ENCODE measurements around the gene ADAMTS2.

ADAMTS2 gene

DNA sequence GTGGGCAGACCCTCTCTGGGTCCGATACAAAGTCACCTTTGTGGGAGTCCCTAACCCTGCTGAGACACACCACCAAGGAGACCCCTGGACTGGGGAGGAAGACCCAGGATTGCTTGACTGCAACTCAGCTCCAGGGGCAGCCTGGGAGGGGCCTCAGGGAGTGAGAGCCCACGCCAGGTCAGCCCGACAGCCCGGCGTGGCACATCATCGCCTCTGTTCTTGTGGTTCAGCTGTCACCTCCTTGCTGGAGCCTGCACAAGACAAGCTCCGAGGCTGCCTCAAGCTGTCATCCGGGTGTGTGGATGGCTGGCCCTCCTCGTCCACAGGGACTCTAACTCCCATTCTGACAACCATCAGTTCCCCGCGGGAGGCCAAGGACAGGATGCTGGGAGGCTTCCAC, 151.5 kb downstream of the ADAMTS2 start:
- H3K9ac ChIP-seq (ENCODE audit: low read length), result no peak overlapping the region
- no peak overlapping the region for H2AFZ ChIP-seq (ENCODE audit: low read length)
- H3K36me3 ChIP-seq (ENCODE audit: insufficient read depth, low read length), result no peaks in the 10 kb centered on the region
- TF ChIP-seq, protein P1, sequence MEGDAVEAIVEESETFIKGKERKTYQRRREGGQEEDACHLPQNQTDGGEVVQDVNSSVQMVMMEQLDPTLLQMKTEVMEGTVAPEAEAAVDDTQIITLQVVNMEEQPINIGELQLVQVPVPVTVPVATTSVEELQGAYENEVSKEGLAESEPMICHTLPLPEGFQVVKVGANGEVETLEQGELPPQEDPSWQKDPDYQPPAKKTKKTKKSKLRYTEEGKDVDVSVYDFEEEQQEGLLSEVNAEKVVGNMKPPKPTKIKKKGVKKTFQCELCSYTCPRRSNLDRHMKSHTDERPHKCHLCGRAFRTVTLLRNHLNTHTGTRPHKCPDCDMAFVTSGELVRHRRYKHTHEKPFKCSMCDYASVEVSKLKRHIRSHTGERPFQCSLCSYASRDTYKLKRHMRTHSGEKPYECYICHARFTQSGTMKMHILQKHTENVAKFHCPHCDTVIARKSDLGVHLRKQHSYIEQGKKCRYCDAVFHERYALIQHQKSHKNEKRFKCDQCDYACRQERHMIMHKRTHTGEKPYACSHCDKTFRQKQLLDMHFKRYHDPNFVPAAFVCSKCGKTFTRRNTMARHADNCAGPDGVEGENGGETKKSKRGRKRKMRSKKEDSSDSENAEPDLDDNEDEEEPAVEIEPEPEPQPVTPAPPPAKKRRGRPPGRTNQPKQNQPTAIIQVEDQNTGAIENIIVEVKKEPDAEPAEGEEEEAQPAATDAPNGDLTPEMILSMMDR (IDR thresholded peaks at IDR 0.05; ENCODE audit: low read length), result no peak
- no peak for TF ChIP-seq EZH2 (IDR thresholded peaks at IDR 0.05; ENCODE audit: borderline replicate concordance, low read length)
- H3K9me3 ChIP-seq (ENCODE audit: low read length), result no peaks in the 10 kb centered on the region
- no peaks in the 10 kb centered on the region for H3K9me2 ChIP-seq (ENCODE audit: low read depth, low read length)
- H4K20me1 ChIP-seq (ENCODE audit: insufficient read depth, low read length), result no peaks in the 10 kb centered on the region
- H3K4me2 ChIP-seq (ENCODE audit: low read length), result no peak overlapping the region
- H3K27me3 ChIP-seq (ENCODE audit: insufficient read depth, low read length), result no peaks in the 10 kb centered on the region
- H3K4me1 ChIP-seq (ENCODE audit: insufficient read depth, low read length, severe bottlenecking), result no peaks in the 10 kb centered on the region
- H3K79me2 ChIP-seq (ENCODE audit: insufficient read depth, low read length), result no peaks in the 10 kb centered on the region
- no peaks in the 10 kb centered on the region for H3F3A ChIP-seq (ENCODE audit: insufficient read depth, low read length)
- no peak overlapping the region for H3K4me3 ChIP-seq (ENCODE audit: low read depth, low read length, poor library complexity, severe bottlenecking)
- no peak overlapping the region for H3K27ac ChIP-seq (ENCODE audit: low read depth, low read length, poor library complexity, severe bottlenecking)

DNA sequence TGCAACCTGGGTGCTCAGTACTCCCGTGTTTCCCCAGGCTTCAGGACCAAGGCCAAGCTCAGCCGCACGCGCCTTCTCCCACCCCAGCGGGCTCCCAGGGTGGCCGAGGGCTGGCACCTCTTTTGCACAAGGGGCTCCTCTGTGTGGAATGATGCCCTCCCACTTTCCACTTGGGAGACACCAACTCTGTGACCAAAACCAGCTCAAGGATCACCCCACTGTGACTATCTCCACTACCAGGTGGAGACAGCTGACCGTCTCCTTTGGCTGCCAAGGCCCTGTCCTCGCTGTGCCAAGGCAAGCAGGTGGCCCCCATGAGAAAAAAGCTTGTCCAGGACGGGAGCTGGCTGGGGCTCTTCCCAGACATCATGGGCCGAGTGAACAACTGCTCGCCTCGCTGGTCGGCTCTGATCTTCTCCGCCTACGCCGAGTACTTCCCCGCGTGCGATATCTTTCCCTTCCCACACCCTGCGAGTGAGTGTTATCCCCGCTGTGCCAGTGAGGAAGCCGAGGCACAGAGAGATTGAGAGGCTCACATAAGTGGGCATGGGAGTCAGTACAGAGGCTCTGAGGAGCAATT, 152.3 kb downstream of the ADAMTS2 start:
- no peaks in the 10 kb centered on the region for H3K9me3 ChIP-seq (ENCODE audit: low read length)
- H2AFZ ChIP-seq (ENCODE audit: low read length), result no peak overlapping the region
- H3F3A ChIP-seq (ENCODE audit: insufficient read depth, low read length), result no peaks in the 10 kb centered on the region
- H3K36me3 ChIP-seq (ENCODE audit: insufficient read depth, low read length), result no peaks in the 10 kb centered on the region
- H3K4me3 ChIP-seq (ENCODE audit: low read depth, low read length, poor library complexity, severe bottlenecking), result no peak overlapping the region
- no peaks in the 10 kb centered on the region for H3K27me3 ChIP-seq (ENCODE audit: insufficient read depth, low read length)
- no peak overlapping the region for H3K9ac ChIP-seq (ENCODE audit: low read length)
- H3K4me1 ChIP-seq (ENCODE audit: insufficient read depth, low read length, severe bottlenecking), result no peaks in the 10 kb centered on the region
- no peaks in the 10 kb centered on the region for H3K9me2 ChIP-seq (ENCODE audit: low read depth, low read length)
- H3K4me2 ChIP-seq (ENCODE audit: low read length), result no peak overlapping the region
- no peak overlapping the region for H3K27ac ChIP-seq (ENCODE audit: low read depth, low read length, poor library complexity, severe bottlenecking)
- H4K20me1 ChIP-seq (ENCODE audit: insufficient read depth, low read length), result no peaks in the 10 kb centered on the region
- TF ChIP-seq, protein P1 (IDR thresholded peaks at IDR 0.05; ENCODE audit: low read length), result no peak
- no peak for TF ChIP-seq EZH2 (IDR thresholded peaks at IDR 0.05; ENCODE audit: borderline replicate concordance, low read length)
- H3K79me2 ChIP-seq (ENCODE audit: insufficient read depth, low read length), result no peaks in the 10 kb centered on the region

DNA sequence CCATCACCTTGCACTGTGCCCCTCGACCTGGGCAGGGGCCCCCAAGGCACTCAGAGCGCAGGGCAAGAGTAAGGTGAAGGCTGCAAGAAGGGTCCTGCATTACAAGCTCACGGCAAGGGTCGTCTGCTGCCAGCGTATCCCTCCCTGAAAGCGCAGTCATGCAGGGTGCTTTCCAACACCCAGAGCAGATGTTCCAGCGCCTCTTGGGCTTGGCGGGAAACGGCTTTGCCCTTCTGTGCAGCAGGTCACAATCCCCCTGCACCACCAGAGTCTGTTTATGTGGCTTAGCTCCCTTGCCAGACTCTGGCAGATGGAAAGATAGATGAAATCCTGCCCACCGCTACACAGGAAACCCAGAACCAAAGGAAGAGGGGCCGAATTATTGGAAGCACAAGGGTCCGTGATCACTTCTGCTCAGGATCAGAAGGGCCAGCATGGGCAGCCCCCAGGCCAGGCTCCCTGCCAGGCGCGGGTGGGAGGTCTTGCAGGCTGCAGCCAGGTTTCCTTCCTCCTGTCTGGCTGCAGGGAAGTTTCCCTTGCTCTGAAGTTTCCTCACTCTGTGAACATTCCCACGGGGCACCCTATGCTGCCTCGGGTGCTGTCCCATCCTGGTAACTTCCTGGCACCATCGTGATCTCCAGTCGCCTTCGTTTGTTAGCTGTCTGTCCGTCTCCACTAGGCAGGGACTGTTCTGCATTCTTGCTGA, 152.9 kb downstream of the ADAMTS2 start:
- H3K36me3 ChIP-seq (ENCODE audit: insufficient read depth, low read length), result no peaks in the 10 kb centered on the region
- H3K4me3 ChIP-seq (ENCODE audit: low read depth, low read length, poor library complexity, severe bottlenecking), result no peak overlapping the region
- TF ChIP-seq, protein P1 (IDR thresholded peaks at IDR 0.05; ENCODE audit: low read length), result no peak
- no peak for TF ChIP-seq EZH2 (IDR thresholded peaks at IDR 0.05; ENCODE audit: borderline replicate concordance, low read length)
- H3K79me2 ChIP-seq (ENCODE audit: insufficient read depth, low read length), result no peaks in the 10 kb centered on the region
- H4K20me1 ChIP-seq (ENCODE audit: insufficient read depth, low read length), result no peaks in the 10 kb centered on the region
- no peaks in the 10 kb centered on the region for H3K9me3 ChIP-seq (ENCODE audit: low read length)
- H3K27me3 ChIP-seq (ENCODE audit: insufficient read depth, low read length), result no peaks in the 10 kb centered on the region
- H3K4me2 ChIP-seq (ENCODE audit: low read length), result no peak overlapping the region
- no peaks in the 10 kb centered on the region for H3K9me2 ChIP-seq (ENCODE audit: low read depth, low read length)
- H2AFZ ChIP-seq (ENCODE audit: low read length), result no peak overlapping the region
- no peak overlapping the region for H3K9ac ChIP-seq (ENCODE audit: low read length)
- no peak overlapping the region for H3K27ac ChIP-seq (ENCODE audit: low read depth, low read length, poor library complexity, severe bottlenecking)
- H3F3A ChIP-seq (ENCODE audit: insufficient read depth, low read length), result no peaks in the 10 kb centered on the region
- no peaks in the 10 kb centered on the region for H3K4me1 ChIP-seq (ENCODE audit: insufficient read depth, low read length, severe bottlenecking)

All from OCI-LY1 (cell line).